HG03432 (cell line): ENCODE results near the gene LATS1.
"Not testable (repeated sequence)": the region's sequence is repeated elsewhere in the genome, so short reads cannot be mapped to it uniquely, and the experiment has no call there.

Experiments used
- ATAC-seq: cut with Tn5 transposase; IDR thresholded peaks from one replicate; pipeline ENCODE4 v1.9.1; 2021; ENCODE audit warnings: mild to moderate bottlenecking, moderate library complexity; ENCODE audit not compliant: unreplicated experiment

The LATS1 gene

GRCh38 chr6:149717588-149718458 lies at the start of gene LATS1:
TSS of gene LATS1 (minus strand) at chr6:149718101. CDS start at chr6:149702126, 15,975 bp downstream.
- ATAC-seq = peak; percentile 95

- no peak for ATAC-seq
Observed at GRCh38 chr6:149766156-149766769, 48.4 kb upstream of the LATS1 start.

- no peak for ATAC-seq
Observed at GRCh38 chr6:149763866-149764265, 46.0 kb upstream of the LATS1 start.

GRCh38 chr6:149761438-149761837 lies 43.5 kb upstream of the LATS1 start:
- ATAC-seq = peak; percentile 100

GRCh38 chr6:149756261-149756636 lies 38.3 kb upstream of the LATS1 start:
- no peak for ATAC-seq

- ATAC-seq = peak; percentile 86
Observed at GRCh38 chr6:149755300-149756260, 37.7 kb upstream of the LATS1 start.

GRCh38 chr6:149754548-149754947 lies 36.6 kb upstream of the LATS1 start:
- ATAC-seq = no peak

- ATAC-seq = not testable (repeated sequence)
Observed at GRCh38 chr6:149753374-149753637, 35.4 kb upstream of the LATS1 start.

- ATAC-seq = no peak
Observed at GRCh38 chr6:149752600-149753373, 34.9 kb upstream of the LATS1 start.

- ATAC-seq = not testable (repeated sequence)
Observed at GRCh38 chr6:149751920-149752319, 34.0 kb upstream of the LATS1 start.

- ATAC-seq = no peak
Observed at GRCh38 chr6:149751239-149751638, 33.3 kb upstream of the LATS1 start.

- peak; percentile 48 for ATAC-seq
Observed at GRCh38 chr6:149750136-149750609, 32.3 kb upstream of the LATS1 start.

- peak; percentile 85 for ATAC-seq
Observed at GRCh38 chr6:149749594-149750135, 31.8 kb upstream of the LATS1 start, which contains the start of gene PCMT1. TSS of gene PCMT1 (plus strand) at chr6:149749741. CDS start at chr6:149749902, 161 bp downstream.

- peak; percentile 5 for ATAC-seq
Observed at GRCh38 chr6:149749082-149749593, 31.2 kb upstream of the LATS1 start.

- ATAC-seq = peak; percentile 59
Observed at GRCh38 chr6:149746147-149746946, 28.4 kb upstream of the LATS1 start, which contains the start of gene NUP43. TSS of gene NUP43 (minus strand) at chr6:149746529. CDS start at chr6:149746495, 34 bp downstream.

- not testable (repeated sequence) for ATAC-seq
Observed at GRCh38 chr6:149745252-149745651, 27.4 kb upstream of the LATS1 start.

GRCh38 chr6:149734915-149735314 lies 17.0 kb upstream of the LATS1 start:
- no peak for ATAC-seq

GRCh38 chr6:149733089-149733720 lies 15.3 kb upstream of the LATS1 start:
- ATAC-seq = no peak
